HEK293 (cell line): ENCODE measurements around the gene MPV17.
A peak's percentile ranks its signal among the peaks of the same experiment; 100 is the strongest.
"Not testable (repeated sequence)": the region's sequence is repeated elsewhere in the genome, so short reads cannot be mapped to it uniquely, and the experiment has no call there.

ENCODE experiments used
- CTCF ChIA-PET: fragments of 350-600 bp; formaldehyde crosslinking; extraction: SDS; loops from one replicate; lab custom pipeline; 2021; ENCODE audit warnings: antibody characterized with exemption; lab: Yijun Ruan, JAX
- POLR2A ChIA-PET: fragments of 300-600 bp; formaldehyde crosslinking; extraction: SDS; loops from one replicate; lab custom pipeline; 2020; ENCODE audit warnings: antibody characterized with exemption, inconsistent platforms; lab: Yijun Ruan, JAX
- H3K27ac ChIP-seq: fragments of 200-500 bp; sonication (Bioruptor generic); 2 replicates; pipeline ENCODE4 v1.5.1; 2014; ENCODE audit warnings: low read depth, low read length, control low read depth, inconsistent platforms; ENCODE audit errors: extremely low read depth
- H3K36me3 ChIP-seq, 2 experiments: fragments of 200-500 bp in 1 of 2; sonication (Bioruptor generic) in 1 of 2; 1 replicate in 1 of 2; 2 replicates in 1 of 2; pipeline ENCODE4 v1.5.1; 2014 to 2017; ENCODE audit warnings: inconsistent platforms in 2 of 2, low read length in 2 of 2; ENCODE audit not compliant: control insufficient read depth in 2 of 2, insufficient read depth in 1 of 2
- H3K4me1 ChIP-seq: fragments of 200-500 bp; sonication (Bioruptor generic); 2 replicates; pipeline ENCODE4 v1.5.1; 2014; ENCODE audit warnings: mild to moderate bottlenecking, low read length, inconsistent platforms; ENCODE audit not compliant: control insufficient read depth, insufficient read depth
- H3K4me3 ChIP-seq: 2 replicates; pipeline ENCODE4 v1.5.1; 2011; ENCODE audit warnings: low read depth, mild to moderate bottlenecking, control low read depth, low read length, moderate library complexity
- H3K9me3 ChIP-seq: fragments of 200-500 bp; sonication (Bioruptor generic); 2 replicates; pipeline ENCODE4 v1.5.1; 2014; ENCODE audit warnings: low read depth, low read length, inconsistent platforms; ENCODE audit not compliant: control insufficient read depth, insufficient read depth
- EGR2 ChIP-seq: fragments of 450-650 bp; formaldehyde crosslinking; IDR thresholded peaks from 2 replicates; pipeline ENCODE4 v1.5.1; 2016; ENCODE audit warnings: low read depth, missing biosample characterization, missing genetic modification characterization
- KLF7 ChIP-seq: fragments of 450-650 bp; formaldehyde crosslinking; IDR thresholded peaks from 2 replicates; pipeline ENCODE4 v1.5.1; 2016; ENCODE audit warnings: missing biosample characterization, missing genetic modification characterization, borderline replicate concordance
- KLF9 ChIP-seq: fragments of 450-650 bp; formaldehyde crosslinking; IDR thresholded peaks from 2 replicates; pipeline ENCODE4 v1.5.1; 2016; ENCODE audit warnings: missing biosample characterization, missing genetic modification characterization, low read depth
- RBAK ChIP-seq: fragments of 450-650 bp; formaldehyde crosslinking; IDR thresholded peaks from 2 replicates; pipeline ENCODE4 v1.5.1; 2016; ENCODE audit warnings: missing biosample characterization, missing genetic modification characterization
- ZBTB21 ChIP-seq: fragments of 450-650 bp; formaldehyde crosslinking; IDR thresholded peaks from 2 replicates; pipeline ENCODE4 v1.5.1; 2017; ENCODE audit warnings: missing biosample characterization, missing genetic modification characterization
- ZNF26 ChIP-seq: fragments of 450-650 bp; formaldehyde crosslinking; IDR thresholded peaks from 2 replicates; pipeline ENCODE4 v1.5.1; 2016; ENCODE audit warnings: missing biosample characterization, missing genetic modification characterization
- ZNF266 ChIP-seq: fragments of 450-650 bp; formaldehyde crosslinking; IDR thresholded peaks from 2 replicates; pipeline ENCODE4 v1.5.1; 2016; ENCODE audit warnings: missing biosample characterization, missing genetic modification characterization, low read depth
- ZNF274 ChIP-seq, 2 experiments: fragments of 200-500 bp in 1 of 2; fragments of 450-650 bp in 1 of 2; sonication (Bioruptor generic) in 1 of 2; formaldehyde crosslinking in 1 of 2; IDR thresholded peaks; 2 replicates each; pipeline versions ENCODE4 v1.5.1 to v1.6.1; 2014 to 2016; ENCODE audit warnings: borderline replicate concordance in 1 of 2, inconsistent platforms in 1 of 2, low read length in 1 of 2, missing biosample characterization in 1 of 2, missing genetic modification characterization in 1 of 2
- ZNF473 ChIP-seq: fragments of 450-650 bp; formaldehyde crosslinking; IDR thresholded peaks from 2 replicates; pipeline ENCODE4 v1.5.1; 2017; ENCODE audit warnings: missing biosample characterization, missing genetic modification characterization
- ZNF571 ChIP-seq: fragments of 450-650 bp; formaldehyde crosslinking; IDR thresholded peaks from 2 replicates; pipeline ENCODE4 v1.5.0; 2017; ENCODE audit warnings: missing biosample characterization, missing genetic modification characterization
- ZNF626 ChIP-seq: fragments of 450-650 bp; sonication (Bioruptor Pico); formaldehyde crosslinking; IDR thresholded peaks from 2 replicates; pipeline ENCODE4 v1.5.1; 2018; ENCODE audit warnings: missing biosample characterization, missing genetic modification characterization, inconsistent platforms
- ZNF670 ChIP-seq: fragments of 450-650 bp; formaldehyde crosslinking; IDR thresholded peaks from 2 replicates; pipeline ENCODE4 v1.5.1; 2016; ENCODE audit warnings: missing biosample characterization, missing genetic modification characterization, low read depth
- ZNF701 ChIP-seq: fragments of 450-650 bp; formaldehyde crosslinking; IDR thresholded peaks from 2 replicates; pipeline ENCODE4 v1.5.1; 2016; ENCODE audit warnings: missing biosample characterization, missing genetic modification characterization
- ZSCAN4 ChIP-seq: fragments of 450-650 bp; formaldehyde crosslinking; IDR thresholded peaks from 2 replicates; pipeline ENCODE4 v1.5.1; 2017; ENCODE audit warnings: missing biosample characterization, missing genetic modification characterization
- TF ChIP-seq, protein P1 (sequence below): fragments of 450-650 bp; formaldehyde crosslinking; IDR thresholded peaks from 2 replicates; pipeline ENCODE4 v1.5.1; 2016; ENCODE audit warnings: missing biosample characterization, missing genetic modification characterization
- TF ChIP-seq, protein P2 (sequence below): fragments of 450-650 bp; formaldehyde crosslinking; IDR thresholded peaks from 2 replicates; pipeline ENCODE4 v1.5.1; 2016; ENCODE audit warnings: missing biosample characterization, missing genetic modification characterization

The MPV17 gene

GRCh38 chr2:27320958-27321543 lies 1.8 kb downstream of the MPV17 start (continued):
- TF ChIP-seq, protein P1, sequence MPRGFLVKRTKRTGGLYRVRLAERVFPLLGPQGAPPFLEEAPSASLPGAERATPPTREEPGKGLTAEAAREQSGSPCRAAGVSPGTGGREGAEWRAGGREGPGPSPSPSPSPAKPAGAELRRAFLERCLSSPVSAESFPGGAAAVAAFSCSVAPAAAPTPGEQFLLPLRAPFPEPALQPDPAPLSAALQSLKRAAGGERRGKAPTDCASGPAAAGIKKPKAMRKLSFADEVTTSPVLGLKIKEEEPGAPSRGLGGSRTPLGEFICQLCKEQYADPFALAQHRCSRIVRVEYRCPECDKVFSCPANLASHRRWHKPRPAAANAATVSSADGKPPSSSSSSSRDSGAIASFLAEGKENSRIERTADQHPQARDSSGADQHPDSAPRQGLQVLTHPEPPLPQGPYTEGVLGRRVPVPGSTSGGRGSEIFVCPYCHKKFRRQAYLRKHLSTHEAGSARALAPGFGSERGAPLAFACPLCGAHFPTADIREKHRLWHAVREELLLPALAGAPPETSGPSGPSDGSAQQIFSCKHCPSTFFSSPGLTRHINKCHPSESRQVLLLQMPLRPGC (tag by site-specific recombination), result 0 out of 2 replicates have a peak, but pooled peaks have one; percentile 57
- no peak for TF ChIP-seq ZNF626 (tag by site-specific recombination)
- no peak for TF ChIP-seq ZNF26
- TF ChIP-seq EGR2 (tag by site-specific recombination), result no peak
- TF ChIP-seq ZNF701 (tag by site-specific recombination), result no peak
- TF ChIP-seq, protein P2, sequence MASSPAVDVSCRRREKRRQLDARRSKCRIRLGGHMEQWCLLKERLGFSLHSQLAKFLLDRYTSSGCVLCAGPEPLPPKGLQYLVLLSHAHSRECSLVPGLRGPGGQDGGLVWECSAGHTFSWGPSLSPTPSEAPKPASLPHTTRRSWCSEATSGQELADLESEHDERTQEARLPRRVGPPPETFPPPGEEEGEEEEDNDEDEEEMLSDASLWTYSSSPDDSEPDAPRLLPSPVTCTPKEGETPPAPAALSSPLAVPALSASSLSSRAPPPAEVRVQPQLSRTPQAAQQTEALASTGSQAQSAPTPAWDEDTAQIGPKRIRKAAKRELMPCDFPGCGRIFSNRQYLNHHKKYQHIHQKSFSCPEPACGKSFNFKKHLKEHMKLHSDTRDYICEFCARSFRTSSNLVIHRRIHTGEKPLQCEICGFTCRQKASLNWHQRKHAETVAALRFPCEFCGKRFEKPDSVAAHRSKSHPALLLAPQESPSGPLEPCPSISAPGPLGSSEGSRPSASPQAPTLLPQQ (tag by site-specific recombination), result peak; percentile 83
- no peak for TF ChIP-seq KLF7 (tag by site-specific recombination)
- no peak for TF ChIP-seq ZNF670 (tag by site-specific recombination)
- no peak for TF ChIP-seq ZNF274 (IDR thresholded peaks at IDR 0.05; ENCODE audit: low read length)
- no peak for TF ChIP-seq ZNF274 (tag by site-specific recombination; IDR thresholded peaks at IDR 0.05; ENCODE audit: borderline replicate concordance)
- TF ChIP-seq ZSCAN4 (tag by site-specific recombination), result no peak
- TF ChIP-seq ZNF473, result no peak
- no peak for TF ChIP-seq ZNF266 (tag by site-specific recombination)
- no peak for TF ChIP-seq ZNF571
- no peak for TF ChIP-seq RBAK (tag by site-specific recombination)
- no peak for TF ChIP-seq KLF9 (tag by site-specific recombination)
- 0 out of 2 replicates have a peak, but pooled peaks have one; percentile 31 for TF ChIP-seq ZBTB21 (tag by site-specific recombination)

GRCh38 chr2:27319839-27320238 lies 3.1 kb downstream of the MPV17 start:
- H3K9me3 ChIP-seq, H3K4me3 ChIP-seq, H3K27ac ChIP-seq: not testable (repeated sequence)
- Histone ChIP-seq H3K4me1 (peaks cover 14% of the 10 kb centered on the region), H3K36me3 (peaks cover 0 to 16% of the 10 kb centered on the region in 2 experiments; a peak in 1 of 3 replicates)
- CTCF ChIA-PET, result interaction anchor here (0.6 to 6.5 kb wide), 4 partner anchors 16 to 233 kb away, joined by 4 to 50 read pairs (median 4); no protein-coding TSS in a partner anchor
- POLR2A ChIA-PET, result interaction anchor here (0.6 to 1.4 kb wide), 5 partner anchors 22 to 68 kb away, joined by 3 to 6 read pairs (median 4); partner anchors contain the start of gene GTF3C2
